ENCODE measurements around the gene AFF3. TPM values are rescaled to one million over a fixed set of nuclear protein-coding genes. Genes with fewer than 3 reads are reported as not detected.

AFF3 gene
- total RNA-seq, 1 experiment from 2014 or later, result 0.61 TPM

DNA sequence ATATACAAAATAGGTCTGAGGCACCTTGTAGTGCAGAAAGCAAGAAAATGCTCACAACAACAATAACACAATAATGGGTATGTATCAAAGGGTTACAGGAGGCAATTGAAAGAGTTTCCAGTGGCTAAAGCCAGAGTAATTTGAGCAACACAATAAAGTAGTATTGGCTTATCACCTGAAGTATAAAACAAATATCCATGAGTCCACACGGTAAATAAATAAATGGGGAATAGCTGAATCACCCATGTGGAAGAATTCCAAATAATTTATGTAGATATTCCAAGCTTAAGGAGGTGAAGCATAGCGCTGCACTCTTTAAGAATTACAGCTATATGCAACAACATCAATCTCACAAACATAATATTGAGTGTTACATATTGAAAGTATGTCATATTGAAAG, 110.8 kb downstream of the AFF3 start:
- intact Hi-C loops (cut with micrococcal nuclease), result no loop called here
- no TSS peak for BruUV-seq (replicated peaks)
- Histone ChIP-seq H3K79me2 (ENCODE audit: insufficient read depth, low read length) (no peaks in the 10 kb centered on the region), H3K9ac (ENCODE audit: low read length) (no peak overlapping the region), H4K20me1 (ENCODE audit: insufficient read depth) (no peaks in the 10 kb centered on the region), H3K9me3 (ENCODE audit: control insufficient read depth in 1 of 2, insufficient read depth in 1 of 2, low read depth in 1 of 2, low read length in 2 of 2) (no peaks in the 10 kb centered on the region), H3K36me3 (ENCODE audit: control insufficient read depth in 1 of 2, insufficient read depth in 2 of 2, low read length in 2 of 2) (no peaks in the 10 kb centered on the region), H2AFZ (ENCODE audit: low read depth, low read length, poor library complexity, severe bottlenecking) (no peak overlapping the region), H3K27me3 (ENCODE audit: insufficient read depth, low read length) (peaks cover 35% of the 10 kb centered on the region), H3K4me2 (ENCODE audit: low read length) (no peak overlapping the region), H3K27ac (ENCODE audit: low read depth, low read length) (no peak overlapping the region), H3K9me2 (ENCODE audit: insufficient read depth) (no peaks in the 10 kb centered on the region), H3K4me1 (ENCODE audit: control insufficient read depth in 1 of 2, insufficient read depth in 2 of 2, low read length in 2 of 2) (no peaks in the 10 kb centered on the region), H3K4me3 (replicated peaks in 1 of 2; ENCODE audit: low read depth in 1 of 2, low read length in 2 of 2) (no peak overlapping the region)
- TF ChIP-seq EGR1 (IDR thresholded peaks at IDR 0.05; ENCODE audit: low read depth), result no peak
- no peak for TF ChIP-seq JUND (IDR thresholded peaks at IDR 0.05)
- no peak for TF ChIP-seq ZNF274 (IDR thresholded peaks at IDR 0.05; ENCODE audit: low read depth, low read length)
- TF ChIP-seq SRF (IDR thresholded peaks at IDR 0.05; ENCODE audit: low read depth), result no peak
- ChIA-PET POLR2A (no interaction called here), RAD21 (ENCODE audit: low non-redundant PET in 1 of 2, low total read pairs in 2 of 2, uncharacterized antibody in 2 of 2, unreplicated experiment in 2 of 2) (no interaction called here), CTCF (no interaction called here)
- ATAC-seq (no peak), DNase-seq (ENCODE audit: low read depth, low spot score) (no peak)

DNA sequence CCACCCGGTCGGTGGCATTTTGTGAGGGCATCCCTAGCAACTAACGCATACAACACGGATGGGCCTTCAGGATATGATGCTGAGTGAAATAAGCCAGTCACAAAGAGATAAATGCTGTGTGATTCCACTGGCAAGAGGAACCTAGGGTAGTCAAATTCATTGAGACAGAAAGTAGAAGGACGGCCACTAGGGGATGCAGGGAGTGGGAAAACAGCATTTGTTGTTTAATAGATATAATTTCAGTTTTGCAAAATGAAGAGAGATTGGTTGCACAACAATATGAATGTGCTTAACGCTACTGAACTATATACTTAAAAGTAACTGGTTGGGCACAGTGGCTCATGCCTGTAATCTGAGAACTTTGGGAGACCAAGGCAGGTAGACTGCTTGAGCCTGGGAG, 112.9 kb downstream of the AFF3 start:
- Histone ChIP-seq H3K4me3 (replicated peaks in 1 of 2; ENCODE audit: low read depth in 1 of 2, low read length in 2 of 2) (no peak overlapping the region), H3K9me3 (ENCODE audit: control insufficient read depth in 1 of 2, insufficient read depth in 1 of 2, low read depth in 1 of 2, low read length in 2 of 2) (no peaks in the 10 kb centered on the region), H3K27ac (ENCODE audit: low read depth, low read length) (no peak overlapping the region), H3K27me3 (ENCODE audit: insufficient read depth, low read length) (peaks cover 14% of the 10 kb centered on the region; the same call in 1 of the 2 replicates), H3K4me2 (ENCODE audit: low read length) (no peak overlapping the region), H3K9me2 (ENCODE audit: insufficient read depth) (no peaks in the 10 kb centered on the region), H4K20me1 (ENCODE audit: insufficient read depth) (no peaks in the 10 kb centered on the region), H3K9ac (ENCODE audit: low read length) (no peak overlapping the region), H3K4me1 (ENCODE audit: control insufficient read depth in 1 of 2, insufficient read depth in 2 of 2, low read length in 2 of 2) (no peaks in the 10 kb centered on the region), H3K36me3 (ENCODE audit: control insufficient read depth in 1 of 2, insufficient read depth in 2 of 2, low read length in 2 of 2) (no peaks in the 10 kb centered on the region), H2AFZ (ENCODE audit: low read depth, low read length, poor library complexity, severe bottlenecking) (no peak overlapping the region), H3K79me2 (ENCODE audit: insufficient read depth, low read length) (no peaks in the 10 kb centered on the region)
- RAD21 ChIA-PET (ENCODE audit: low non-redundant PET in 1 of 2, low total read pairs in 2 of 2, uncharacterized antibody in 2 of 2, unreplicated experiment in 2 of 2), result no interaction called here
- no TSS peak for BruUV-seq (replicated peaks)
- TF ChIP-seq, protein P1, sequence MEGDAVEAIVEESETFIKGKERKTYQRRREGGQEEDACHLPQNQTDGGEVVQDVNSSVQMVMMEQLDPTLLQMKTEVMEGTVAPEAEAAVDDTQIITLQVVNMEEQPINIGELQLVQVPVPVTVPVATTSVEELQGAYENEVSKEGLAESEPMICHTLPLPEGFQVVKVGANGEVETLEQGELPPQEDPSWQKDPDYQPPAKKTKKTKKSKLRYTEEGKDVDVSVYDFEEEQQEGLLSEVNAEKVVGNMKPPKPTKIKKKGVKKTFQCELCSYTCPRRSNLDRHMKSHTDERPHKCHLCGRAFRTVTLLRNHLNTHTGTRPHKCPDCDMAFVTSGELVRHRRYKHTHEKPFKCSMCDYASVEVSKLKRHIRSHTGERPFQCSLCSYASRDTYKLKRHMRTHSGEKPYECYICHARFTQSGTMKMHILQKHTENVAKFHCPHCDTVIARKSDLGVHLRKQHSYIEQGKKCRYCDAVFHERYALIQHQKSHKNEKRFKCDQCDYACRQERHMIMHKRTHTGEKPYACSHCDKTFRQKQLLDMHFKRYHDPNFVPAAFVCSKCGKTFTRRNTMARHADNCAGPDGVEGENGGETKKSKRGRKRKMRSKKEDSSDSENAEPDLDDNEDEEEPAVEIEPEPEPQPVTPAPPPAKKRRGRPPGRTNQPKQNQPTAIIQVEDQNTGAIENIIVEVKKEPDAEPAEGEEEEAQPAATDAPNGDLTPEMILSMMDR (IDR thresholded peaks at IDR 0.05 in 2 of 3, conservative IDR thresholded peaks at IDR 0.05 in 1 of 3; ENCODE audit: borderline replicate concordance in 1 of 3, insufficient read depth in 1 of 3, low read depth in 2 of 3, low read length in 2 of 3), result peak in 2 of 3 experiments; percentile 33 to 43; a peak in 3 of 6 replicates
- no peak for TF ChIP-seq CBX3 (IDR thresholded peaks at IDR 0.05; ENCODE audit: low read depth)
- no peak for TF ChIP-seq SIN3A (IDR thresholded peaks at IDR 0.05; ENCODE audit: low read depth)
- no peak for TF ChIP-seq YY1 (IDR thresholded peaks at IDR 0.05; ENCODE audit: extremely low read depth, insufficient replicate concordance, low read depth, low read length)
- TF ChIP-seq, protein P2, sequence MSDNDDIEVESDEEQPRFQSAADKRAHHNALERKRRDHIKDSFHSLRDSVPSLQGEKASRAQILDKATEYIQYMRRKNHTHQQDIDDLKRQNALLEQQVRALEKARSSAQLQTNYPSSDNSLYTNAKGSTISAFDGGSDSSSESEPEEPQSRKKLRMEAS (IDR thresholded peaks at IDR 0.05), result no peak
- no peak for TF ChIP-seq EGR1 (IDR thresholded peaks at IDR 0.05; ENCODE audit: low read depth)
- no peak for TF ChIP-seq EZH2 (IDR thresholded peaks at IDR 0.05)
- TF ChIP-seq, protein P3, sequence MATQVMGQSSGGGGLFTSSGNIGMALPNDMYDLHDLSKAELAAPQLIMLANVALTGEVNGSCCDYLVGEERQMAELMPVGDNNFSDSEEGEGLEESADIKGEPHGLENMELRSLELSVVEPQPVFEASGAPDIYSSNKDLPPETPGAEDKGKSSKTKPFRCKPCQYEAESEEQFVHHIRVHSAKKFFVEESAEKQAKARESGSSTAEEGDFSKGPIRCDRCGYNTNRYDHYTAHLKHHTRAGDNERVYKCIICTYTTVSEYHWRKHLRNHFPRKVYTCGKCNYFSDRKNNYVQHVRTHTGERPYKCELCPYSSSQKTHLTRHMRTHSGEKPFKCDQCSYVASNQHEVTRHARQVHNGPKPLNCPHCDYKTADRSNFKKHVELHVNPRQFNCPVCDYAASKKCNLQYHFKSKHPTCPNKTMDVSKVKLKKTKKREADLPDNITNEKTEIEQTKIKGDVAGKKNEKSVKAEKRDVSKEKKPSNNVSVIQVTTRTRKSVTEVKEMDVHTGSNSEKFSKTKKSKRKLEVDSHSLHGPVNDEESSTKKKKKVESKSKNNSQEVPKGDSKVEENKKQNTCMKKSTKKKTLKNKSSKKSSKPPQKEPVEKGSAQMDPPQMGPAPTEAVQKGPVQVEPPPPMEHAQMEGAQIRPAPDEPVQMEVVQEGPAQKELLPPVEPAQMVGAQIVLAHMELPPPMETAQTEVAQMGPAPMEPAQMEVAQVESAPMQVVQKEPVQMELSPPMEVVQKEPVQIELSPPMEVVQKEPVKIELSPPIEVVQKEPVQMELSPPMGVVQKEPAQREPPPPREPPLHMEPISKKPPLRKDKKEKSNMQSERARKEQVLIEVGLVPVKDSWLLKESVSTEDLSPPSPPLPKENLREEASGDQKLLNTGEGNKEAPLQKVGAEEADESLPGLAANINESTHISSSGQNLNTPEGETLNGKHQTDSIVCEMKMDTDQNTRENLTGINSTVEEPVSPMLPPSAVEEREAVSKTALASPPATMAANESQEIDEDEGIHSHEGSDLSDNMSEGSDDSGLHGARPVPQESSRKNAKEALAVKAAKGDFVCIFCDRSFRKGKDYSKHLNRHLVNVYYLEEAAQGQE (IDR thresholded peaks at IDR 0.05; ENCODE audit: low read depth), result no peak
- TF ChIP-seq POLR2A (IDR thresholded peaks at IDR 0.05; ENCODE audit: borderline replicate concordance, extremely low read depth, insufficient read depth, insufficient read length), result no peak
- POLR2A ChIA-PET, result no interaction called here
- ATAC-seq (peak; percentile 30; the same call in 1 of the 2 replicates), DNase-seq (ENCODE audit: low read depth, low spot score) (no peak)
- intact Hi-C loops (cut with micrococcal nuclease), result no loop called here
- CTCF ChIA-PET, result no interaction called here

Data from HCT116 (cell line).